Upper lobe of left lung (tissue), 4 donors: ENCODE data around the gene DDX6.

Experiments used
- CTCF ChIP-seq, 6 experiments: fragments of 450-650 bp in 4 of 6; fragments of 200-600 bp in 2 of 6; sonication (generic) in 2 of 6; IDR thresholded peaks; one replicate each; pipeline ENCODE4 v1.5.1; 2016 to 2019; ENCODE audit warnings: antibody characterized with exemption in 6 of 6
- EP300 ChIP-seq, 4 donors: sonication (generic); formaldehyde crosslinking; IDR thresholded peaks; one replicate each; pipeline ENCODE4 v1.5.1; 2017; ENCODE audit warnings: antibody characterized with exemption in 4 of 4, control low read depth in 2 of 4
- POLR2A ChIP-seq, 4 donors: fragments of 450-650 bp; IDR thresholded peaks; one replicate each; pipeline ENCODE4 v1.5.1; 2016 to 2017; ENCODE audit warnings: antibody characterized with exemption in 4 of 4, mild to moderate bottlenecking in 2 of 4
- POLR2AphosphoS5 ChIP-seq, 2 donors: sonication (generic); formaldehyde crosslinking; IDR thresholded peaks; one replicate each; pipeline ENCODE4 v1.5.1; 2017; ENCODE audit warnings: antibody characterized with exemption in 2 of 2

GRCh38 chr11:118699506-118700220 lies 91.3 kb downstream of the DDX6 start:
- TF ChIP-seq CTCF (IDR thresholded peaks at IDR 0.05) (no peak), EP300 (IDR thresholded peaks at IDR 0.05) (no peak), POLR2AphosphoS5 (IDR thresholded peaks at IDR 0.05) (no peak), POLR2A (IDR thresholded peaks at IDR 0.05) (no peak)
